VCaP (cell line): ENCODE data around the gene PLEKHG3.
"Not testable (repeated sequence)": the region's sequence is repeated elsewhere in the genome, so short reads cannot be mapped to it uniquely, and the experiment has no call there.

Experiments
- H3K27ac ChIP-seq: fragments of 450-650 bp; 2 replicates; pipeline ENCODE4 v1.5.1; 2017
- CTCF ChIP-seq: fragments of 450-650 bp; conservative IDR thresholded peaks from 2 replicates; pipeline ENCODE4 v1.5.1; 2017; ENCODE audit warnings: mild to moderate bottlenecking, moderate library complexity

The PLEKHG3 gene

GRCh38 chr14:64688811-64689281 lies 15.4 kb upstream of the PLEKHG3 start:
- TF ChIP-seq CTCF, result no peak
- H3K27ac ChIP-seq, result no peak overlapping the region

- H3K27ac ChIP-seq, result no peak overlapping the region
- no peak for TF ChIP-seq CTCF
Observed at GRCh38 chr14:64689289-64689688, 14.9 kb upstream of the PLEKHG3 start.

GRCh38 chr14:64690607-64691006 lies 13.6 kb upstream of the PLEKHG3 start:
- not testable (repeated sequence) for H3K27ac ChIP-seq

GRCh38 chr14:64691376-64691775 lies 12.8 kb upstream of the PLEKHG3 start:
- TF ChIP-seq CTCF, result no peak
- no peak overlapping the region for H3K27ac ChIP-seq

- no peak overlapping the region for H3K27ac ChIP-seq
- TF ChIP-seq CTCF, result no peak
Observed at GRCh38 chr14:64692189-64692985, 11.8 kb upstream of the PLEKHG3 start.

GRCh38 chr14:64692986-64693809 lies 11.0 kb upstream of the PLEKHG3 start:
- no peak for TF ChIP-seq CTCF

GRCh38 chr14:64693810-64694165 lies 10.4 kb upstream of the PLEKHG3 start:
- TF ChIP-seq CTCF, result no peak
- H3K27ac ChIP-seq, result no peak overlapping the region

More at GRCh38 chr14:64692986-64693809, 11.0 kb upstream of the PLEKHG3 start:
- no peak overlapping the region for H3K27ac ChIP-seq
